ENCODE results near the gene CELSR1. TPM values are rescaled to one million over a fixed set of nuclear protein-coding genes. Genes with fewer than 3 reads are reported as not detected.

CELSR1 gene
- total RNA-seq, 1 experiment from 2014 or later = 22.6 TPM

DNA sequence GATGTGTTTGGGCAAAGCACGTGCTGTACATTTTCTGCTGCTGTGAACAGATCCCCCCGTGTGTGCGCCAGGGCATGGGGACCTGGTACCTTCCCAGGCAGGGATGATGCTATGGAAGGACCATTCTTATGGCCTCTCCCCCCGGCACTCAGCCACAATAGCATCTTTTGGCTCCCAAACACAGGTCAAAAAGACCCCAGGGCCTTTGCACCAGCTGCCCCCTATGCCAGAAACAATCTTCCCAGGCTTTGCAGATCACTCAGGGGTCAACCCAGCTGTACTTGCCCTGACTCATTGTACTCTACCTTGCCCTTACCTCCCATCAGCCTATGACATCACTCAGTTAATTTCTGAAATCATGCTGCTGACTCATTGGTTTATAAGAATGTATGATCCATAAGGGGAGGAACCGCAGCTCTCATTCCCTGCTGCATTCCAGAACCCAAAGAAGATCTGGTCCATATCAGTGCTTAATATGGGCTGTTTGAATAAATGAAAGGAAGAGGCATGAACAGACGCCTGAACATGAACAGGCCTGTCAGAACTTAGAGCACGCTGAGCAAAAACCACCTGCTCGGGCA is 100.7 kb downstream of the CELSR1 start:
- Histone ChIP-seq H4K20me1 (ENCODE audit: control insufficient read depth, insufficient read depth, insufficient read length) (no peaks in the 10 kb centered on the region), H2BK120ac (ENCODE audit: low read depth, low read length, poor library complexity, severe bottlenecking) (no peak overlapping the region), H3K4me1 (ENCODE audit: insufficient read depth, low read length) (no peaks in the 10 kb centered on the region), H2AK5ac (ENCODE audit: insufficient read length, low read length) (no peak overlapping the region), H3T11ph (ENCODE audit: low read length) (no peak overlapping the region), H2BK15ac (ENCODE audit: low read depth, low read length) (no peak overlapping the region), H4K8ac (replicated peaks; ENCODE audit: insufficient read length, low read depth, low read length) (no peak overlapping the region), H3K27ac (ENCODE audit: insufficient read length, low read depth, low read length) (no peak overlapping the region), H3K14ac (ENCODE audit: insufficient read depth, low read length) (no peak overlapping the region), H3K4me2 (ENCODE audit: insufficient read depth, insufficient read length, low read length) (no peak overlapping the region), H3K9me3 (ENCODE audit: control insufficient read depth, low read depth, low read length) (no peaks in the 10 kb centered on the region), H2AFZ (ENCODE audit: low read length) (no peak overlapping the region), H2BK12ac (ENCODE audit: insufficient read length, low read depth, low read length) (no peak overlapping the region), H3K23me2 (ENCODE audit: insufficient read length, low read depth, low read length, poor library complexity, severe bottlenecking) (peaks cover 3% of the 10 kb centered on the region), H2BK20ac (ENCODE audit: low read depth, low read length, poor library complexity, severe bottlenecking) (no peak overlapping the region), H3K18ac (ENCODE audit: insufficient read length, low read depth, low read length) (no peak overlapping the region), H3K79me1 (ENCODE audit: insufficient read depth, low read depth, low read length, poor library complexity, severe bottlenecking) (no peaks in the 10 kb centered on the region), H3K9ac (ENCODE audit: extremely low read depth, insufficient read length, low read length) (no peak overlapping the region), H4K5ac (ENCODE audit: insufficient read length, low read depth, low read length) (no peak overlapping the region), H3K23ac (ENCODE audit: insufficient read length, low read depth, low read length) (no peak overlapping the region), H2BK5ac (ENCODE audit: insufficient read length, low read length) (no peak overlapping the region), H3K4ac (ENCODE audit: low read depth, low read length) (no peak overlapping the region), H3K56ac (ENCODE audit: insufficient read length, low read depth, low read length) (no peak overlapping the region), H3K27me3 (ENCODE audit: insufficient read depth, low read length) (no peaks in the 10 kb centered on the region), H3K79me2 (ENCODE audit: insufficient read depth, low read length) (no peaks in the 10 kb centered on the region), H4K91ac (ENCODE audit: insufficient read length, low read depth, low read length) (no peak overlapping the region)
- H3K4me1 Mint-ChIP-seq = peaks cover 2 to 7% of the 10 kb centered on the region in 2 experiments; a peak in 1 of 4 replicates
- no peaks in the 10 kb centered on the region; a peak in 2 of 5 replicates for H3K9me3 Mint-ChIP-seq
- H3K27ac Mint-ChIP-seq = no peak overlapping the region
- no CpG with 5 or more reads among the region's 8 CpGs for WGBS (ENCODE audit: extremely low coverage, insufficient read length, low lambda C conversion rate)
- peaks cover 4 to 14% (median 7%) of the 10 kb centered on the region in 3 experiments; a peak in 6 of 7 replicates for H3K36me3 Mint-ChIP-seq (ENCODE audit: insufficient read depth in 1 of 3, low read depth in 3 of 3)
- DNase-seq = no peak
- H3K27me3 Mint-ChIP-seq (ENCODE audit: low read depth) = no peaks in the 10 kb centered on the region
- TF ChIP-seq, protein P1, sequence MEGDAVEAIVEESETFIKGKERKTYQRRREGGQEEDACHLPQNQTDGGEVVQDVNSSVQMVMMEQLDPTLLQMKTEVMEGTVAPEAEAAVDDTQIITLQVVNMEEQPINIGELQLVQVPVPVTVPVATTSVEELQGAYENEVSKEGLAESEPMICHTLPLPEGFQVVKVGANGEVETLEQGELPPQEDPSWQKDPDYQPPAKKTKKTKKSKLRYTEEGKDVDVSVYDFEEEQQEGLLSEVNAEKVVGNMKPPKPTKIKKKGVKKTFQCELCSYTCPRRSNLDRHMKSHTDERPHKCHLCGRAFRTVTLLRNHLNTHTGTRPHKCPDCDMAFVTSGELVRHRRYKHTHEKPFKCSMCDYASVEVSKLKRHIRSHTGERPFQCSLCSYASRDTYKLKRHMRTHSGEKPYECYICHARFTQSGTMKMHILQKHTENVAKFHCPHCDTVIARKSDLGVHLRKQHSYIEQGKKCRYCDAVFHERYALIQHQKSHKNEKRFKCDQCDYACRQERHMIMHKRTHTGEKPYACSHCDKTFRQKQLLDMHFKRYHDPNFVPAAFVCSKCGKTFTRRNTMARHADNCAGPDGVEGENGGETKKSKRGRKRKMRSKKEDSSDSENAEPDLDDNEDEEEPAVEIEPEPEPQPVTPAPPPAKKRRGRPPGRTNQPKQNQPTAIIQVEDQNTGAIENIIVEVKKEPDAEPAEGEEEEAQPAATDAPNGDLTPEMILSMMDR (conservative IDR thresholded peaks at IDR 0.05) = no peak
- no peak overlapping the region for H3K4me3 Mint-ChIP-seq

Measured in H9 (cell line).